Breast epithelium (tissue), 3 donors: ENCODE measurements around the gene ZNF362.

Source experiments
- CTCF ChIP-seq, 3 donors: fragments of 450-650 bp; IDR thresholded peaks; one replicate each; pipeline ENCODE4 v1.5.1; 2016 to 2017; ENCODE audit warnings: antibody characterized with exemption in 3 of 3, mild to moderate bottlenecking in 3 of 3, moderate library complexity in 3 of 3
- POLR2AphosphoS5 ChIP-seq, 3 donors: sonication (generic); formaldehyde crosslinking; IDR thresholded peaks; one replicate each; pipeline ENCODE4 v1.6.1; 2017; ENCODE audit warnings: antibody characterized with exemption in 3 of 3

GRCh38 chr1:33234588-33234990 is 21.7 kb upstream of the ZNF362 start:
- TF ChIP-seq POLR2AphosphoS5 (IDR thresholded peaks at IDR 0.05) (no peak), CTCF (IDR thresholded peaks at IDR 0.05) (no peak)
